Tibial artery (tissue), 4 donors: ENCODE measurements around the gene RPS2.

Experiments
- DNase-seq, 2 donors: peaks; one replicate each; pipeline ENCODE4 v3.0.0-alpha.2; 2019
- H3K27ac ChIP-seq, 2 donors: fragments of 200-600 bp; sonication (generic) in 1 of 2; 1 replicate in 1 of 2; 2 replicates in 1 of 2; pipeline ENCODE4 v1.5.1; 2018 to 2019; ENCODE audit warnings: mild to moderate bottlenecking in 1 of 2
- H3K27me3 ChIP-seq, 2 donors: fragments of 200-600 bp; sonication (generic) in 1 of 2; one replicate each; pipeline versions ENCODE4 v1.5.1 to v1.6.0; 2016 to 2019
- H3K36me3 ChIP-seq, 3 donors: fragments of 200-600 bp; sonication (generic) in 2 of 3; one replicate each; pipeline ENCODE4 v1.5.1; 2016 to 2019; ENCODE audit warnings: mild to moderate bottlenecking in 2 of 3
- H3K4me1 ChIP-seq, 4 donors: fragments of 200-600 bp; sonication (generic) in 2 of 4; 1 replicate in 3 of 4; 2 replicates in 1 of 4; pipeline ENCODE4 v1.5.1; 2016 to 2019
- H3K4me3 ChIP-seq, 2 donors: fragments of 200-600 bp; sonication (generic) in 1 of 2; 1 replicate in 1 of 2; 2 replicates in 1 of 2; pipeline ENCODE4 v1.5.1; 2018 to 2019; ENCODE audit warnings: mild to moderate bottlenecking in 2 of 2
- H3K9me3 ChIP-seq, 3 donors: fragments of 200-600 bp; sonication (generic) in 1 of 3; one replicate each; pipeline ENCODE4 v1.5.1; 2016 to 2019
- CTCF ChIP-seq, 2 experiments: fragments of 200-600 bp in 1 of 2; fragments of 450-650 bp in 1 of 2; IDR thresholded peaks; one replicate each; pipeline ENCODE4 v1.5.1; 2017 to 2019; ENCODE audit warnings: antibody characterized with exemption in 2 of 2, mild to moderate bottlenecking in 1 of 2, moderate library complexity in 1 of 2
- intact Hi-C: fragments of 100-400 bp; cut with DNase I; formaldehyde crosslinking; loops from one replicate; pipeline ENCODE4 v1.15.0; 2023; ENCODE audit warnings: low total_unique reads

RPS2 gene

GRCh38 chr16:1932050-1933028 lies 32.3 kb downstream of the RPS2 start:
- peaks cover 0 to 11% (median 10%) of the 10 kb centered on the region in 4 donors for H3K4me1 ChIP-seq
- intact Hi-C loops: loop anchor here (5.0 kb wide), 1 partner anchor 70 kb away; no protein-coding TSS in a partner anchor
- H3K36me3 ChIP-seq: peaks cover 6 to 7% (median 6%) of the 10 kb centered on the region in 3 donors
- TF ChIP-seq CTCF (IDR thresholded peaks at IDR 0.05): no peak
- no peaks in the 10 kb centered on the region for H3K9me3 ChIP-seq
- DNase-seq: no peak
- H3K4me3 ChIP-seq: no peak overlapping the region
- peaks cover 0 to 7% of the 10 kb centered on the region in 2 donors for H3K27me3 ChIP-seq
- no peak overlapping the region for H3K27ac ChIP-seq

GRCh38 chr16:1930338-1930720 lies 34.3 kb downstream of the RPS2 start:
- TF ChIP-seq CTCF (IDR thresholded peaks at IDR 0.05): no peak
- Histone ChIP-seq H3K4me3 (no peak overlapping the region), H3K36me3 (no peaks in the 10 kb centered on the region), H3K9me3 (no peaks in the 10 kb centered on the region), H3K27me3 (peaks cover 0 to 15% of the 10 kb centered on the region in 2 donors), H3K27ac (no peak overlapping the region), H3K4me1 (peaks cover 0 to 11% (median 10%) of the 10 kb centered on the region in 4 donors)
- DNase-seq: no peak
- intact Hi-C loops: loop anchor here (5.0 kb wide), 1 partner anchor 68 kb away; no protein-coding TSS in a partner anchor

- Histone ChIP-seq H3K4me3 (peak overlapping the region; percentile 53 to 67), H3K36me3 (no peaks in the 10 kb centered on the region), H3K9me3 (no peaks in the 10 kb centered on the region), H3K4me1 (peaks cover 0 to 11% (median 10%) of the 10 kb centered on the region in 4 donors), H3K27ac (peak overlapping the region; percentile 46 to 68), H3K27me3 (peaks cover 0 to 20% of the 10 kb centered on the region in 2 donors)
- peak; percentile 98 to 100 for TF ChIP-seq CTCF (IDR thresholded peaks at IDR 0.05)
- intact Hi-C loops: loop anchor here (5.0 kb wide), 1 partner anchor 67 kb away; no protein-coding TSS in a partner anchor
- peak; percentile 77 to 91 for DNase-seq
Measured at GRCh38 chr16:1929578-1930337, 34.9 kb downstream of the RPS2 start.

GRCh38 chr16:1929105-1929504 lies 35.5 kb downstream of the RPS2 start:
- Histone ChIP-seq H3K27ac (peak overlapping the region; percentile 46 to 68), H3K27me3 (peaks cover 0 to 26% of the 10 kb centered on the region in 2 donors), H3K4me1 (peaks cover 0 to 11% (median 10%) of the 10 kb centered on the region in 4 donors), H3K9me3 (no peaks in the 10 kb centered on the region), H3K4me3 (peak overlapping the region; percentile 53 to 67), H3K36me3 (no peaks in the 10 kb centered on the region)
- intact Hi-C loops: no loop called here
- DNase-seq: no peak
- no peak for TF ChIP-seq CTCF (IDR thresholded peaks at IDR 0.05)

- Histone ChIP-seq H3K4me1 (peaks cover 0 to 11% (median 10%) of the 10 kb centered on the region in 4 donors), H3K4me3 (no peak overlapping the region)
- intact Hi-C loops: no loop called here
Measured at GRCh38 chr16:1926271-1926670, 38.4 kb downstream of the RPS2 start.

More at GRCh38 chr16:1926271-1926670, 38.4 kb downstream of the RPS2 start:
- no peaks in the 10 kb centered on the region for H3K9me3 ChIP-seq
- DNase-seq: no peak
- TF ChIP-seq CTCF (IDR thresholded peaks at IDR 0.05): no peak
- H3K36me3 ChIP-seq: no peaks in the 10 kb centered on the region
- peaks cover 0 to 51% of the 10 kb centered on the region in 2 donors for H3K27me3 ChIP-seq
- H3K27ac ChIP-seq: no peak overlapping the region
